ENCODE results near the gene CDC14A.

Gene CDC14A

GRCh38 chr1:100556925-100557605, 204.8 kb downstream of the CDC14A start:
- TF ChIP-seq CTCF (conservative IDR thresholded peaks at IDR 0.05; ENCODE audit: low read length), result no peak

DNA sequence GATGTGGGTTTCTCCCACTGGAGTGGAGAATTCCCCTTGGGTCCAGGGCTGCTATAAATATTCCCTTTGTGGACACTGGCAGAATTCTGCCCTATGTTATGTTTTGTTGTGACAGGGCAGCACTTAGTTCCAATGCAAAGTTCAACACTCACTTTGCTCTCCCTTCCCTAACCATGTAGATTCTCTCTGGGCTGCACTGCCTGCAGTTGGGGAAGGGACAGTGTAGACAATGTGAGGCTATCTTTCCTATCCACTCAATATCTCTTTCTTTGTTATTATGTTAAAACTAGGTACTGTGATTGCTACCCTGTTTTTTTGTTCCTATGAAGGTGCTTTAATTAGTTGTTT, 205.3 kb downstream of the CDC14A start:
- no peak for TF ChIP-seq CTCF (conservative IDR thresholded peaks at IDR 0.05; ENCODE audit: low read length)
- H3K4me3 ChIP-seq (ENCODE audit: low read length), result no peak overlapping the region
- DNase-seq (ENCODE audit: low read depth), result no peak

More at GRCh38 chr1:100556925-100557605, 204.8 kb downstream of the CDC14A start:
- no peak for DNase-seq (ENCODE audit: low read depth)
- no peak overlapping the region for H3K4me3 ChIP-seq (ENCODE audit: low read length)

GRCh38 chr1:100565533-100565932, 213.2 kb downstream of the CDC14A start:
- DNase-seq (ENCODE audit: low read depth), result no peak
- no peak overlapping the region for H3K4me3 ChIP-seq (ENCODE audit: low read length)
- TF ChIP-seq CTCF (conservative IDR thresholded peaks at IDR 0.05; ENCODE audit: low read length), result no peak

DNA sequence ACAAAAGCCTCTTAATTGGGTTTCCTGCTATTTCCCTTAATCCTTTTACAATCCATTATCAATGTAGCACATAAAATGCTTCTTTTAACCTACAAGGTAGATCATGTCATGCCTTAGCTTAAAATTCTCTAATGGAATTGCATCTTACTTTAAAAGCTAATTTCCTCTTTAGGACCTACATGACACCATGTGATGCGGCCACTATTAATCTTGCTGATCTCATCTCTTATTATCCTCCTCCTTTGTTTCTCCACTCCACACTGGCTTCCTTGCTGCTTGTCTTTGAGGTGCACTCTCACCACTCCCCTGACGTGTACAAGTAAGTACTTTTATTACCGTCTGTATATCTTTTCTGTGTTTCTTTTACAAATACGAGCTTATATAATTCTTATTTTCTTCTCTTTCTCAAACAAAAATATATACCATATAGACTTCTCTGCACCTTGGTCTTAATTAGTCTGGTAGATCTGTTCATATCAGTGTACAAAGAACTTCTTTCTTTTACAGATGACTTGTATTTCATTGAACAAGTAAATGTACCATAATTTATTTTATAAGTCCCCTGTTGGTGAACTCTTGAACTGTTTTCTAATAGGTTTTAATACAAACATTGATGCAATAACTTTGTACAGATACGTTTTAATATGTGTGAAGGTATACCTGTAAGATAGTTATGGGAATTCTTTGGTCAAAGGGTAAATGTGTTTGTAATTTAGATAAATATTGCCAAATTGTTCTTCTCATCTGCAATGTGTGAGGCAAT, 213.8 kb downstream of the CDC14A start:
- TF ChIP-seq CTCF (conservative IDR thresholded peaks at IDR 0.05; ENCODE audit: low read length), result no peak

DNA sequence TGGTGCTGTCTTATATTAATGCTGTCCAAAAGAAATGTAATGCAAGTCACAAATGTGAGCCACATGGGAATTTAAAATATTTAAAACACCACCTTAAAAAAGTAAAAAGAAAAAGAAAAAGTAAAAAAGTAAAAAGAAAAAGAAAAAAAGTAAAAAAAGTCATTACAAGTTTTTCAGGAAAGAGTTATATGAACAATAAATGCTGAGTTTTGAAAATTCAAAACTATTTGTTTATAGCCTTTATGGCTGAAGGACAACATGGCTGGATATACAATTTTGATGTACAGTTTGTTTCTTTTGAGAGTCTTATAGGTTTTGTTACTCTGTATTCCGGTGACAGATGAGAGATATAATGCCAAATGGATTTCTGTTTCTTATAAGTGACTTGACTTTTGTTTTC, 214.8 kb downstream of the CDC14A start:
- TF ChIP-seq CTCF (conservative IDR thresholded peaks at IDR 0.05; ENCODE audit: low read length), result no peak
- DNase-seq (ENCODE audit: low read depth), result no peak
- no peak overlapping the region for H3K4me3 ChIP-seq (ENCODE audit: low read length)

More for the DNA sequence above, 213.8 kb downstream of the CDC14A start:
- no peak overlapping the region for H3K4me3 ChIP-seq (ENCODE audit: low read length)
- no peak for DNase-seq (ENCODE audit: low read depth)
